Spleen (tissue), 11 donors: ENCODE results near the gene FPR1. TPM values are rescaled to one million over a fixed set of nuclear protein-coding genes. Genes with fewer than 3 reads are reported as not detected.
A peak's percentile ranks its signal among the peaks of the same experiment; 100 is the strongest.

Experiments used
- DNase-seq: peaks from one replicate; pipeline ENCODE4 v3.0.0-alpha.2; 2020
- H3K27ac ChIP-seq, 8 donors: fragments of 200-600 bp; sonication (generic) in 7 of 8; 1 replicate in 4 of 8; 2 replicates in 4 of 8; pipeline versions ENCODE4 v1.5.0 to v1.8.0; 2016 to 2021; ENCODE audit warnings: inconsistent platforms in 4 of 8, mild to moderate bottlenecking in 4 of 8, moderate library complexity in 1 of 8
- H3K27me3 ChIP-seq, 7 donors: fragments of 200-600 bp; sonication (generic) in 6 of 7; replicated peaks in 1 of 7; 1 replicate in 4 of 7; 2 replicates in 3 of 7; pipeline versions ENCODE4 v1.5.0 to v1.8.0; 2016 to 2021; ENCODE audit warnings: inconsistent platforms in 3 of 7, mild to moderate bottlenecking in 1 of 7
- H3K36me3 ChIP-seq, 6 donors: fragments of 200-600 bp; sonication (generic) in 5 of 6; 1 replicate in 4 of 6; 2 replicates in 2 of 6; pipeline versions ENCODE4 v1.5.0 to v1.8.0; 2016 to 2021; ENCODE audit warnings: inconsistent platforms in 2 of 6
- H3K4me1 ChIP-seq, 6 donors: fragments of 200-600 bp; sonication (generic) in 5 of 6; 1 replicate in 3 of 6; 2 replicates in 3 of 6; pipeline versions ENCODE4 v1.5.0 to v1.8.0; 2016 to 2021; ENCODE audit warnings: inconsistent platforms in 3 of 6
- H3K4me3 ChIP-seq, 8 donors: fragments of 200-600 bp; sonication (generic) in 7 of 8; 1 replicate in 4 of 8; 2 replicates in 4 of 8; pipeline versions ENCODE4 v1.5.0 to v1.8.0; 2016 to 2021; ENCODE audit warnings: inconsistent platforms in 4 of 8, mild to moderate bottlenecking in 4 of 8, moderate library complexity in 2 of 8
- H3K9me3 ChIP-seq, 8 donors: fragments of 200-600 bp; sonication (generic) in 7 of 8; 1 replicate in 4 of 8; 2 replicates in 4 of 8; pipeline versions ENCODE4 v1.5.0 to v1.8.0; 2016 to 2021; ENCODE audit warnings: inconsistent platforms in 4 of 8
- POLR2A ChIP-seq, 3 donors: fragments of 450-650 bp; IDR thresholded peaks; one replicate each; pipeline ENCODE4 v1.5.1; 2017; ENCODE audit warnings: antibody characterized with exemption in 3 of 3, mild to moderate bottlenecking in 1 of 3
- POLR2AphosphoS5 ChIP-seq, 3 donors: sonication (generic); formaldehyde crosslinking; IDR thresholded peaks; one replicate each; pipeline ENCODE4 v1.5.1; 2017; ENCODE audit warnings: antibody characterized with exemption in 3 of 3
- WGBS, 5 donors: extraction: QIAGEN DNeasy Blood & Tissue Kit in 3 of 5; methylation state at CpG; one replicate each; pipeline versions ENCODE4 v1.1.5 to v1.1.7; 2013 to 2018; 5-methylcytosine and 5-hydroxymethylcytosine counted together
- intact Hi-C: fragments of 100-400 bp; cut with DNase I; formaldehyde crosslinking; loops from one replicate; pipeline ENCODE4 v1.15.0; 2023; ENCODE audit warnings: low total_unique reads
- polyA plus RNA-seq, 3 donors: library from polyadenylated mRNA; stranded (reverse); fragments of 200-250 nt; gene quantifications; one replicate each; pipeline ENCODE4 v1.2.1, GENCODE V29; 2013
- total RNA-seq, 7 donors: library from RNA; depleted of rRNA in 3 of 7; stranded (reverse); fragments of >200 nt in 3 of 7; fragmentation: NEBNext Ultra II Directional in 4 of 7; extraction: Animal tissue kit (Norgen Biotek cat#: 25700) in 4 of 7; gene quantifications; one replicate each; pipeline versions ENCODE4 v1.1.0 to v1.2.1, GENCODE V29; 2016 to 2021
- TF ChIP-seq, protein P1 (sequence below), 11 experiments: fragments of 200-600 bp in 7 of 11; fragments of 450-650 bp in 4 of 11; sonication (generic) in 4 of 11; IDR thresholded peaks in 8 of 11; conservative IDR thresholded peaks in 3 of 11; 1 replicate in 7 of 11; 2 replicates in 4 of 11; pipeline versions ENCODE4 v1.4.0 to v1.8.0; 2016 to 2021; ENCODE audit warnings: antibody characterized with exemption in 11 of 11, inconsistent platforms in 4 of 11, mild to moderate bottlenecking in 1 of 11
- donor health status: healthy with polysubstance abuse.
- donor health status: DM: no; HTN: no; CAD: no; lungs with moderate emphysema.
- donor health status: DM: no; HTN: no; CAD: no.
- donor health status: Bipolar disorder and iron deficiency.
- donor health status: healthy.
- donor health status: DM: no; HTN: no; CAD: no.
- donor health status: DM: yes; HTN: yes; CAD: no.

Gene FPR1
- total and polyA plus RNA-seq, 10 donors: 7.2 to 344 (median 124) TPM

DNA sequence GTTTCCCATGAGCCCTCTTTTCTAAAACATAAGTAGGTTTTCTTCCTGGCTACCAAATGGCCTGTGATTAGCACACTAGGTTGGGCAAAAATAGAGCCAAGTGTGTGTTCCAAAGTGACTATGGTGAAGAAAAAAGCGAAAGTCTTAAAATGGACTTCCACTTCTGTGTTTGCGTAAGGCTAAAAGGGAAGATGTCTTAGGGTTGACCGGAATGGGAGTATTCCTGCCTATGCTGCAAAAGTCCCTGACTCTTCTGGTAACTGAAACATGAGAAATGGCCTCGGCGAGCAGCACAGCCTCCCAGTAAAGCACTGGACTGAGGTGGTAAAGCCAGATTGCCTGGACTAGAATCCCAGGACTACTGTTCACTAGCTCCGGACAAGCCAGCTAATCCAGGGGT lies 2.4 kb upstream of the FPR1 start:
- H3K36me3 ChIP-seq: peaks cover 0 to 10% (median 0%) of the 10 kb centered on the region in 6 donors
- no peak for DNase-seq
- H3K4me3 ChIP-seq: peak overlapping the region in 1 of 8 donors; percentile 43
- H3K27ac ChIP-seq: peak overlapping the region in 7 of 8 donors; percentile 73 to 94 (median 85)
- H3K4me1 ChIP-seq: peaks cover 0 to 22% (median 0%) of the 10 kb centered on the region in 6 donors
- H3K27me3 ChIP-seq: no peaks in the 10 kb centered on the region
- TF ChIP-seq POLR2A (IDR thresholded peaks at IDR 0.05) (no peak), POLR2AphosphoS5 (IDR thresholded peaks at IDR 0.05) (peak in 1 of 3 donors; percentile 78)
- TF ChIP-seq, protein P1, sequence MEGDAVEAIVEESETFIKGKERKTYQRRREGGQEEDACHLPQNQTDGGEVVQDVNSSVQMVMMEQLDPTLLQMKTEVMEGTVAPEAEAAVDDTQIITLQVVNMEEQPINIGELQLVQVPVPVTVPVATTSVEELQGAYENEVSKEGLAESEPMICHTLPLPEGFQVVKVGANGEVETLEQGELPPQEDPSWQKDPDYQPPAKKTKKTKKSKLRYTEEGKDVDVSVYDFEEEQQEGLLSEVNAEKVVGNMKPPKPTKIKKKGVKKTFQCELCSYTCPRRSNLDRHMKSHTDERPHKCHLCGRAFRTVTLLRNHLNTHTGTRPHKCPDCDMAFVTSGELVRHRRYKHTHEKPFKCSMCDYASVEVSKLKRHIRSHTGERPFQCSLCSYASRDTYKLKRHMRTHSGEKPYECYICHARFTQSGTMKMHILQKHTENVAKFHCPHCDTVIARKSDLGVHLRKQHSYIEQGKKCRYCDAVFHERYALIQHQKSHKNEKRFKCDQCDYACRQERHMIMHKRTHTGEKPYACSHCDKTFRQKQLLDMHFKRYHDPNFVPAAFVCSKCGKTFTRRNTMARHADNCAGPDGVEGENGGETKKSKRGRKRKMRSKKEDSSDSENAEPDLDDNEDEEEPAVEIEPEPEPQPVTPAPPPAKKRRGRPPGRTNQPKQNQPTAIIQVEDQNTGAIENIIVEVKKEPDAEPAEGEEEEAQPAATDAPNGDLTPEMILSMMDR (IDR thresholded peaks at IDR 0.05 in 8 of 11, conservative IDR thresholded peaks at IDR 0.05 in 3 of 11): no peak
- WGBS, 5 donors: 54 to 82% (median 66%) methylated on average over 6 of the region's 6 CpGs
- intact Hi-C loops: no loop called here
- H3K9me3 ChIP-seq: peaks cover 0 to 3% (median 0%) of the 10 kb centered on the region in 8 donors

DNA sequence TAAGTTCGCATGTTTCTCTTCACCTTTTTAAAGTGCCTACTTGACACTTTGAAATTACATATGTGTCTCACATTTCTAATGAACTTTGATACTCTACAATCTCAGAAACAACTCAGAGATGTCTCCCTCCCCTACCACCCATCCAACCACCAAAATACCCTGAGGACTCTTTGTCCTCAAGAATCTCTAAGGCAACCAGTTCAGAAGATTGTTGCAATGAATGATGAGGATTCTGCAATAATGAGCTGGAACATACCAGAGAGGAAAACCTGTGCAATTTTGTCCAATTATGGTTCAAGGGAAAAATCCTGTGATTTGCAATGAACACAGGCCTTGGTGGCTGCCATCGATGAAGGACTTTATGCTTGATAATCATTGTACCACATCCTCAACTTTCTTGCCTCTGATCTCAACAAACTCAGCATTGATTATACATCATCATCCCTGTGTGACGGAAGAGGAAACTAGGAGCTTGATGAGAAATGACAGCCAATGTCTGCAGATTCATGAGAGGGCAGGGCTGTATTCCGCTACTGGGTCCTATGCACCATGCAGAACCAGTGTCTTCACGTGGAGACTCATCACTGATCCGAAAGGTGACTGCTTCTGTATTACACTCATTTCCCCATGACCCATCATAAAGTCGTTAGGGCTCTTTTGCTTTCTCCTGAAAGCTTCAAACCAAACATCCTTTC lies 1.1 kb downstream of the FPR1 start:
- peak overlapping the region in 7 of 8 donors; percentile 74 to 94 (median 85) for H3K27ac ChIP-seq
- TF ChIP-seq POLR2AphosphoS5 (IDR thresholded peaks at IDR 0.05) (peak in 1 of 3 donors; percentile 64), POLR2A (IDR thresholded peaks at IDR 0.05) (no peak)
- TF ChIP-seq, protein P1 (IDR thresholded peaks at IDR 0.05 in 8 of 11, conservative IDR thresholded peaks at IDR 0.05 in 3 of 11): no peak
- no peaks in the 10 kb centered on the region for H3K27me3 ChIP-seq
- peaks cover 0 to 36% (median 0%) of the 10 kb centered on the region in 6 donors for H3K4me1 ChIP-seq
- intact Hi-C loops: no loop called here
- H3K4me3 ChIP-seq: peak overlapping the region in 7 of 8 donors; percentile 15 to 67 (median 34)
- peaks cover 0 to 3% (median 0%) of the 10 kb centered on the region in 8 donors for H3K9me3 ChIP-seq
- 66 to 87% (median 72%) methylated on average over 7 of the region's 7 CpGs for WGBS, 5 donors
- H3K36me3 ChIP-seq: peaks cover 0 to 44% (median 3%) of the 10 kb centered on the region in 6 donors
- no peak for DNase-seq

DNA sequence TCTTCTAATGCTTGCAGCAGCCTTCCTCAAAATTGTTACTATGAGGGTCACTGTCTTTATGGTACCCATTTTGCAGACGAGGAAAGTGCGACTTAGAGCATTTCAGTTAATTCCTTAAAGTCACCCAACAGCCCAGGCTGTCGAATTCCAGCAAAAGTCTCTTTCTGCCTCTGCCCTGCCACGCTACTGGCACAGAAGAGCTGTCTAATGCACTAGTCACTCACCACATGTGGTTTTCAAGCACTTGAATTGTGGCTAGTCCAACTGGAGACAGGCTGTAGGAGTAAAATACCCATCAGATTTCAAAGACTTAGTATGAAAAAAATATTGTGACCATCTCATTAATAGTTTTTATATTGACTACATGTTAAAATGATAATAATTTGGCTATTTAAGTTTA lies 1.7 kb downstream of the FPR1 start:
- TF ChIP-seq POLR2AphosphoS5 (IDR thresholded peaks at IDR 0.05): no peak
- TF ChIP-seq, protein P1 (IDR thresholded peaks at IDR 0.05 in 8 of 11, conservative IDR thresholded peaks at IDR 0.05 in 3 of 11): no peak
- no peak for TF ChIP-seq POLR2A (IDR thresholded peaks at IDR 0.05)
- no peak for DNase-seq
- Histone ChIP-seq H3K9me3 (peaks cover 0 to 3% (median 0%) of the 10 kb centered on the region in 8 donors), H3K4me3 (peak overlapping the region in 6 of 8 donors; percentile 15 to 67 (median 34)), H3K36me3 (peaks cover 0 to 49% (median 3%) of the 10 kb centered on the region in 6 donors), H3K4me1 (peaks cover 0 to 33% (median 0%) of the 10 kb centered on the region in 6 donors), H3K27me3 (no peaks in the 10 kb centered on the region), H3K27ac (peak overlapping the region in 7 of 8 donors; percentile 74 to 94 (median 85))
- 71 to 85% (median 79%) methylated on average over 4 of the region's 4 CpGs for WGBS, 5 donors
- intact Hi-C loops: no loop called here

DNA sequence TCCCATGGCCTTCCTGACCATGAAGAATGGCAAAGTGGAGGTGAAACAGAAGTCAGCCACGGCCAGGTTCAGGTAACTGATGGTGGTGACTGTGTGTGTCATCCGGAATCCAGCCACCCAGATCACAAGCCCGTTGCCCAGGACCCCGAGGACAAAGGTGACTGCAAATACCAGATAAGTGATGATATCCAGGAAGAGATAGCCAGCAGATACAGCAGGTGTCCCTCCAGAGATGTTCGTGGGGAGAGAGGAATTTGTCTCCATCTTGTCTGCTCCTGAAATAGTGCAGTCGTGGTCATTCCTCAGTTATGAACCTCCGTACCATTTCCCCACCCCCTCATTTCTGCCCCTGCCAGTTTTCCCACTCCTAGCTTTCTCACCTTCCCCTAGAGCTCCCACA lies 4.9 kb downstream of the FPR1 start:
- WGBS, 5 donors: 74 to 86% (median 78%) methylated on average over 7 of the region's 7 CpGs
- DNase-seq: no peak
- H3K4me3 ChIP-seq: no peak overlapping the region
- peaks cover 0 to 78% (median 3%) of the 10 kb centered on the region in 6 donors for H3K36me3 ChIP-seq
- intact Hi-C loops: no loop called here
- H3K9me3 ChIP-seq: no peaks in the 10 kb centered on the region
- TF ChIP-seq, protein P1 (IDR thresholded peaks at IDR 0.05 in 8 of 11, conservative IDR thresholded peaks at IDR 0.05 in 3 of 11): no peak
- no peak for TF ChIP-seq POLR2AphosphoS5 (IDR thresholded peaks at IDR 0.05)
- no peak for TF ChIP-seq POLR2A (IDR thresholded peaks at IDR 0.05)
- H3K4me1 ChIP-seq: peaks cover 0 to 31% (median 0%) of the 10 kb centered on the region in 6 donors
- H3K27me3 ChIP-seq: peaks cover 0 to 6% (median 0%) of the 10 kb centered on the region in 7 donors
- peak overlapping the region in 3 of 8 donors; percentile 30 to 94 (median 91) for H3K27ac ChIP-seq
